ENCODE measurements around the gene GNG8.

GNG8 gene

GRCh38 chr19:46605356-46605821 lies 30.6 kb downstream of the GNG8 start:
- no peak overlapping the region for H3K4me3 ChIP-seq (ENCODE audit: low read depth, low read length)
- TF ChIP-seq, protein P1, sequence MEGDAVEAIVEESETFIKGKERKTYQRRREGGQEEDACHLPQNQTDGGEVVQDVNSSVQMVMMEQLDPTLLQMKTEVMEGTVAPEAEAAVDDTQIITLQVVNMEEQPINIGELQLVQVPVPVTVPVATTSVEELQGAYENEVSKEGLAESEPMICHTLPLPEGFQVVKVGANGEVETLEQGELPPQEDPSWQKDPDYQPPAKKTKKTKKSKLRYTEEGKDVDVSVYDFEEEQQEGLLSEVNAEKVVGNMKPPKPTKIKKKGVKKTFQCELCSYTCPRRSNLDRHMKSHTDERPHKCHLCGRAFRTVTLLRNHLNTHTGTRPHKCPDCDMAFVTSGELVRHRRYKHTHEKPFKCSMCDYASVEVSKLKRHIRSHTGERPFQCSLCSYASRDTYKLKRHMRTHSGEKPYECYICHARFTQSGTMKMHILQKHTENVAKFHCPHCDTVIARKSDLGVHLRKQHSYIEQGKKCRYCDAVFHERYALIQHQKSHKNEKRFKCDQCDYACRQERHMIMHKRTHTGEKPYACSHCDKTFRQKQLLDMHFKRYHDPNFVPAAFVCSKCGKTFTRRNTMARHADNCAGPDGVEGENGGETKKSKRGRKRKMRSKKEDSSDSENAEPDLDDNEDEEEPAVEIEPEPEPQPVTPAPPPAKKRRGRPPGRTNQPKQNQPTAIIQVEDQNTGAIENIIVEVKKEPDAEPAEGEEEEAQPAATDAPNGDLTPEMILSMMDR (IDR thresholded peaks at IDR 0.05; ENCODE audit: low read depth, low read length), result no peak

- no peak overlapping the region for H3K4me3 ChIP-seq (ENCODE audit: low read depth, low read length)
- TF ChIP-seq, protein P1 (IDR thresholded peaks at IDR 0.05; ENCODE audit: low read depth, low read length), result no peak
Observed at GRCh38 chr19:46604781-46605355, 31.1 kb downstream of the GNG8 start.

DNA sequence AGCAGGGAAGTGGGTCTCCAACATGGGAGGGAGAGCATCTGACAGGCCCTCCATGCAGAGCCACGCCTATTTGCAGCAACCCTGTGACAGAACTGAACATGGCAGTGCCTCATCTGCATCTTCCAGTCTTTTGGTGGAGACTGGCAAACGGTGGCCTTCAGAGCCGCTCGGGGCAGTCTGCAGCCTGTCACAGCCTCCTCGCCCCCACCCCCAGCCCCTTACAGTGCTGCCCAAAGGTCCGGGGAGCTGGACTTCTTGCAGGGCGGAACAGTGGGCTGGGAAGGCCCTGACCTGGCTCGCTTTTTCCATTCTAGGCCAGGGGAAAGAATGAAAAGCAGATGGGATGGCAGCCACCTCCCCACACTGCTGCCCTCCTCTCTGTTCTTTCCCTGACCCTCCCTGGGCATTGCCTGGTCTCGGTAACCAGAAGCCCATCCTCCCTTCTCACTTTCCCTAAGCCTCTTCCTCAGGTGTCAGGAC lies 32.2 kb downstream of the GNG8 start:
- peak overlapping the region; percentile 100; the same call in 1 of the 2 replicates for H3K4me3 ChIP-seq (ENCODE audit: low read depth, low read length)
- TF ChIP-seq, protein P1 (IDR thresholded peaks at IDR 0.05; ENCODE audit: low read depth, low read length), result no peak

DNA sequence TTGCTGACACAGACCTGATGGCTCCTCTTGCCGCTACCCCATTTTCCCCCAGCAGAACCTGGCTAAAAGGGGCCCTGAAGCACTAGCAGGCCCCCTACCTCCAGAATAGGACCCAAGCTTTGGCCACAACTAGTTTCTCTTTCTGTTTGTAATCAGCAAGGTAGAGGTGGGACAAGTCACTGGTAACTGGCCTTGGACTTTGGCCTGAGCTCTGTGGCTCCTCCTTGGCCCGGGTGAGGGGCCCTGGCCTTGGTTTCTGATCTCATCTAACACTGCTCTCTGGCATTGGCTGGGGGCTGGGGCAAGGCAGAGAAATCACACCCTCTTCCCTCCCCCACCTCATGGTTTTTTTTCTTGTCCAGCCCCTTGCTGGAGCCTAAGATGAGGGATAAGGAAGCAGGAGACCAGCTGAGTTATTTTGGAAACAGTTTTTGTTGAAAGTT lies 32.8 kb downstream of the GNG8 start:
- TF ChIP-seq, protein P1 (IDR thresholded peaks at IDR 0.05; ENCODE audit: low read depth, low read length), result no peak
- H3K4me3 ChIP-seq (ENCODE audit: low read depth, low read length), result peak overlapping the region; percentile 100

GRCh38 chr19:46602392-46603194 lies 33.4 kb downstream of the GNG8 start:
- TF ChIP-seq, protein P1 (IDR thresholded peaks at IDR 0.05; ENCODE audit: low read depth, low read length), result no peak
- peak overlapping the region; percentile 100 for H3K4me3 ChIP-seq (ENCODE audit: low read depth, low read length)

DNA sequence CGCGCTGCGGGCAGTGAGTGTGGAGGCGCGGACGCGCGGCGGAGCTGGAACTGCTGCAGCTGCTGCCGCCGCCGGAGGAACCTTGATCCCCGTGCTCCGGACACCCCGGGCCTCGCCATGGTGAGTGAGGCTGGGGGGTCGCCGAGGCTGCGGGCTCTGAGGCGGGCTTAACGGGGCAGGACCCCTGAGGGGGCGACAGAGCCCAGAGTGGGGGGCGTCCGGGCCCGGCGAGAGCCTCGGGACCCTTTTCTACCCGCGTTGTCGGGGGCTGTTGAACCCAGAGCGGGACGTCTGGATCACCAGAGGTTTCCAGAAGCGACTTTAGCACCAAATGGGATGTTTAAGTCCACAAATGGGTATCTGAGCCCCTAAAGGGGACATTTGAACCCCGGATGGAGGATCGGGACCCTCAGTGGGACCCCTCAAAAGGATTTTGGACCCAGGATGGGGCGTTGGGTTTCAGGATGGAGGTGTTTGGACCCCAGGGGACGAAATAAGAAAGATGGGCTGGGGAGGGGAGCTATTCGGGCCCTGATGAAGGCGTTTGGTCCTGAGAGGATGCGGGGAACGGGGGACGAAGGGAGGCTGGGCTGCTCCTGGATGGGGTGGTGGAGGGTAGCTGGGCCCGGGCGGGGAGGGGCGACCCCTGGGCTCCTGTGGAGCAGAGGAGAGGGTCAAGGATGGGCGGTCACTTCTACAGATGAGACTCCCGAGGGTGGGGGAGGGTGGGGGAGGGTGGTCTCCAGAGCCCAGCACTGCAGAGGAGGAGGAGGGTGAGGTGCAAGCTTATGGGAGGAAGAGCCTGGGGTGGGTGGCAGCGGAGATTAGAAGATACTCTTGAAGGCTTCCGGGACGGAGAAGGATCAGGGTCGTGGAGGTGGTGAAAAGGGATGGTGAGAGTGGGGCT lies 34.4 kb downstream of the GNG8 start, which contains the start of gene CALM3:
TSS of gene CALM3 (plus strand) at position 13 of the 907 bp plus-strand sequence. CDS start at position 118, 105 bp downstream.
- peak within 1 kb of the TSS; percentile 100 for H3K4me3 ChIP-seq (ENCODE audit: low read depth, low read length)
- TF ChIP-seq, protein P1 (IDR thresholded peaks at IDR 0.05; ENCODE audit: low read depth, low read length), result no peak

Data from WI38 (cell line).